H9 (cell line): ENCODE results near the gene DNAJC7. TPM values are rescaled to one million over a fixed set of nuclear protein-coding genes. Genes with fewer than 3 reads are reported as not detected.
"Not testable (repeated sequence)": the region's sequence is repeated elsewhere in the genome, so short reads cannot be mapped to it uniquely, and the experiment has no call there.

Experiments used
- DNase-seq: peaks from one replicate; pipeline ENCODE4 v3.0.0-alpha.2; 2017
- H2AFZ ChIP-seq: one replicate; pipeline ENCODE4 v1.6.1; 2013; ENCODE audit warnings: mild to moderate bottlenecking, low read length, control low read depth, moderate library complexity
- H2AK5ac ChIP-seq: 2 replicates; pipeline ENCODE4 v1.6.1; 2013; ENCODE audit warnings: low read length, control low read depth, mixed read lengths; ENCODE audit not compliant: insufficient read length
- H2BK120ac ChIP-seq: one replicate; pipeline ENCODE4 v1.6.1; 2013; ENCODE audit warnings: low read depth, mild to moderate bottlenecking, low read length, control low read depth, inconsistent platforms; ENCODE audit not compliant: poor library complexity, severe bottlenecking
- H2BK12ac ChIP-seq: 2 replicates; pipeline ENCODE4 v1.6.1; 2013; ENCODE audit warnings: low read length, control low read depth, mixed read lengths, low read depth; ENCODE audit not compliant: insufficient read length
- H2BK15ac ChIP-seq: 2 replicates; pipeline ENCODE4 v1.6.1; 2013; ENCODE audit warnings: low read depth, low read length, control low read depth
- H2BK20ac ChIP-seq: one replicate; pipeline ENCODE4 v1.6.1; 2013; ENCODE audit warnings: low read depth, mild to moderate bottlenecking, low read length, control low read depth, inconsistent platforms; ENCODE audit not compliant: poor library complexity, severe bottlenecking
- H2BK5ac ChIP-seq: 2 replicates; pipeline ENCODE4 v1.6.1; 2013; ENCODE audit warnings: low read length, control low read depth, mixed read lengths; ENCODE audit not compliant: insufficient read length
- H3K14ac ChIP-seq: 2 replicates; pipeline ENCODE4 v1.6.1; 2013; ENCODE audit warnings: low read length, control low read depth; ENCODE audit not compliant: insufficient read depth
- H3K18ac ChIP-seq: 2 replicates; pipeline ENCODE4 v1.6.1; 2013; ENCODE audit warnings: low read depth, mild to moderate bottlenecking, mixed read lengths, low read length, control low read depth; ENCODE audit not compliant: insufficient read length
- H3K23ac ChIP-seq: 2 replicates; pipeline ENCODE4 v1.6.1; 2013; ENCODE audit warnings: low read length, control low read depth, mixed read lengths, low read depth; ENCODE audit not compliant: insufficient read length
- H3K23me2 ChIP-seq: 2 replicates; pipeline ENCODE4 v1.6.1; 2013; ENCODE audit warnings: low read depth, mild to moderate bottlenecking, mixed read lengths, low read length, control low read depth; ENCODE audit not compliant: insufficient read length, poor library complexity, severe bottlenecking
- H3K27ac ChIP-seq: 2 replicates; pipeline ENCODE4 v1.5.1; 2013; ENCODE audit warnings: low read length, control low read depth, mixed read lengths, low read depth; ENCODE audit not compliant: insufficient read length
- H3K27me3 ChIP-seq: 2 replicates; pipeline ENCODE4 v1.6.1; 2013; ENCODE audit warnings: low read length, control low read depth, inconsistent platforms; ENCODE audit not compliant: insufficient read depth
- H3K4ac ChIP-seq: 2 replicates; pipeline ENCODE4 v1.6.1; 2013; ENCODE audit warnings: low read depth, mild to moderate bottlenecking, control low read depth, inconsistent platforms, low read length, moderate library complexity
- H3K4me1 ChIP-seq: 2 replicates; pipeline ENCODE4 v1.6.1; 2013; ENCODE audit warnings: low read length, control low read depth, inconsistent platforms; ENCODE audit not compliant: insufficient read depth
- H3K4me2 ChIP-seq: 2 replicates; pipeline ENCODE4 v1.6.1; 2013; ENCODE audit warnings: low read length, control low read depth, mixed read lengths; ENCODE audit not compliant: insufficient read length, insufficient read depth
- H3K56ac ChIP-seq: 2 replicates; pipeline ENCODE4 v1.6.1; 2013; ENCODE audit warnings: low read depth, mild to moderate bottlenecking, mixed read lengths, low read length, control low read depth; ENCODE audit not compliant: insufficient read length
- H3K79me1 ChIP-seq: 2 replicates; pipeline ENCODE4 v1.6.1; 2013; ENCODE audit warnings: low read depth, mild to moderate bottlenecking, moderate library complexity, low read length, control low read depth, inconsistent platforms; ENCODE audit not compliant: insufficient read depth, poor library complexity, severe bottlenecking
- H3K79me2 ChIP-seq: 2 replicates; pipeline ENCODE4 v1.6.1; 2013; ENCODE audit warnings: low read length, control low read depth, inconsistent platforms; ENCODE audit not compliant: insufficient read depth
- H3K9ac ChIP-seq: 2 replicates; pipeline ENCODE4 v1.6.1; 2013; ENCODE audit warnings: low read length, control low read depth, mixed read lengths; ENCODE audit not compliant: insufficient read length; ENCODE audit errors: extremely low read depth
- H3K9me3 ChIP-seq: one replicate; pipeline ENCODE4 v1.6.1; 2013; ENCODE audit warnings: low read depth, low read length, inconsistent platforms; ENCODE audit not compliant: control insufficient read depth
- H3T11ph ChIP-seq: one replicate; pipeline ENCODE4 v1.6.1; 2013; ENCODE audit warnings: mild to moderate bottlenecking, low read length, control low read depth, inconsistent platforms
- H4K20me1 ChIP-seq: one replicate; pipeline ENCODE4 v1.6.1; 2013; ENCODE audit not compliant: control insufficient read depth, insufficient read length, insufficient read depth
- H4K5ac ChIP-seq: 2 replicates; pipeline ENCODE4 v1.6.1; 2013; ENCODE audit warnings: low read depth, mild to moderate bottlenecking, mixed read lengths, low read length, control low read depth; ENCODE audit not compliant: insufficient read length
- H4K8ac ChIP-seq: replicated peaks from 2 replicates; pipeline ENCODE4 v1.6.1; 2013; ENCODE audit warnings: low read length, control low read depth, mixed read lengths, low read depth; ENCODE audit not compliant: insufficient read length
- H4K91ac ChIP-seq: 2 replicates; pipeline ENCODE4 v1.6.1; 2013; ENCODE audit warnings: low read depth, mild to moderate bottlenecking, moderate library complexity, mixed read lengths, low read length, control low read depth; ENCODE audit not compliant: insufficient read length
- H3K27ac Mint-ChIP-seq, 3 experiments: 2 replicates in 2 of 3; 3 replicates in 1 of 3; pipeline ENCODE4 v1.8.0; 2020 to 2021; ENCODE audit warnings: mixed read lengths in 3 of 3, mild to moderate bottlenecking in 1 of 3, moderate library complexity in 1 of 3
- H3K27me3 Mint-ChIP-seq: 2 replicates; pipeline ENCODE4 v1.8.0; 2021; ENCODE audit warnings: low read depth, mild to moderate bottlenecking, moderate library complexity, mixed read lengths
- H3K36me3 Mint-ChIP-seq, 3 experiments: 2 replicates in 2 of 3; 3 replicates in 1 of 3; pipeline ENCODE4 v1.8.0; 2020 to 2021; ENCODE audit warnings: low read depth in 3 of 3, mixed read lengths in 3 of 3; ENCODE audit not compliant: insufficient read depth in 1 of 3
- H3K4me1 Mint-ChIP-seq, 2 experiments: 2 replicates each; pipeline ENCODE4 v1.8.0; 2020; ENCODE audit warnings: mixed read lengths in 2 of 2
- H3K4me3 Mint-ChIP-seq, 2 experiments: 2 replicates in 1 of 2; 3 replicates in 1 of 2; pipeline ENCODE4 v1.8.0; 2020 to 2021; ENCODE audit warnings: mild to moderate bottlenecking in 2 of 2, mixed read lengths in 2 of 2, moderate library complexity in 1 of 2
- H3K9me3 Mint-ChIP-seq, 2 experiments: 2 replicates in 1 of 2; 3 replicates in 1 of 2; pipeline ENCODE4 v1.8.0; 2020; ENCODE audit warnings: mild to moderate bottlenecking in 2 of 2, mixed read lengths in 2 of 2, moderate library complexity in 1 of 2
- WGBS: extraction: QIAGEN DNeasy Blood & Tissue Kit; methylation state at CpG from one replicate; pipeline ENCODE4 v1.1.7; 2013; ENCODE audit warnings: missing lambda C conversion rate, low lambda C conversion rate, mixed read lengths; ENCODE audit not compliant: insufficient read length; ENCODE audit errors: extremely low coverage; 5-methylcytosine and 5-hydroxymethylcytosine counted together
- total RNA-seq: library from RNA; stranded (reverse); gene quantifications from 2 replicates; pipeline ENCODE4 v1.2.1, GENCODE V29; 2021
- TF ChIP-seq, protein P1 (sequence below): fragments of 200-600 bp; sonication (generic); conservative IDR thresholded peaks from 3 replicates; pipeline ENCODE4 v1.8.0; 2021; ENCODE audit warnings: antibody characterized with exemption, mild to moderate bottlenecking

DNAJC7 gene
- total RNA-seq, 1 experiment from 2014 or later: 141 TPM

DNA sequence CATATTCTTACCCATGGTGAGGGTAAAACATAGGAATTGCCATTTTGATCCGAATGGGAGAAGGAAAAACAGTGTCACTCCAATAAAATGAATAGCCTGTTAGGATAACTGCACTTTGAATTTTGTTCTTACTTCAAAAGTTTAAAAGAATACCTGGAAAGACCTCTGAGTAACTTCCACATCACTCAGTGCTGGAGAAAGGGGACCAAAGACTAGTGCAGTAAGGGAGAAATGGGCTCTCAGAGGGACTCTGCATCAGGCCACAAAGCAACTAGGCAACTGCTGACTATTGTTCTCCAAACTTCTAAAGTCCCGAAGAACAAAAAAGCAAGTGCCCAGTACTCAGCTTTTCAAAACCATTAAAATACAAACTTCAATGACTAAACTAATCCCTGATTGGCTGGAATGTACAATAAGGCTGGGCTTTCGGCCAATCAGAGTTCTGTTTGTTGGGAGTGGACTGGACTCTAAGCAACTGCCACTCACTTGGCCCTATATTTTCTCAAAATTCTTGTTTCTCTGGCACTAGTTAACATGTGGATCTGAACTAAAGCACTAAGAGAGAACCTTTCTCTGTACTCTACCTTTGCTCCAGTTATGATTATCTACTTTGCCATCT, 6.2 kb downstream of the DNAJC7 start:
- Histone ChIP-seq H2BK20ac (peak overlapping the region; percentile 99), H3K9me3 (no peaks in the 10 kb centered on the region), H4K8ac (no peak overlapping the region), H3K27ac (peak overlapping the region; percentile 56), H2BK120ac (peak overlapping the region; percentile 98), H3K4me2 (no peak overlapping the region), H2BK12ac (no peak overlapping the region), H2BK15ac (no peak overlapping the region), H4K5ac (no peak overlapping the region), H2AFZ (no peak overlapping the region), H3K14ac (no peak overlapping the region; the same call in 1 of the 2 replicates), H3K79me2 (peaks cover 53% of the 10 kb centered on the region), H3K23me2 (peaks cover 1% of the 10 kb centered on the region), H2AK5ac (peak overlapping the region; percentile 75), H3K23ac (no peak overlapping the region), H3K79me1 (peaks cover 9% of the 10 kb centered on the region), H3K18ac (no peak overlapping the region), H3T11ph (peak overlapping the region; percentile 98), H3K4ac (peak overlapping the region; percentile 96; the same call in 1 of the 2 replicates), H3K4me1 (peaks cover 15% of the 10 kb centered on the region), H3K27me3 (no peaks in the 10 kb centered on the region), H3K56ac (no peak overlapping the region), H2BK5ac (no peak overlapping the region), H3K9ac (no peak overlapping the region), H4K91ac (no peak overlapping the region), H4K20me1 (no peaks in the 10 kb centered on the region)
- H3K27me3 Mint-ChIP-seq: no peaks in the 10 kb centered on the region
- no peaks in the 10 kb centered on the region for H3K9me3 Mint-ChIP-seq
- H3K36me3 Mint-ChIP-seq: peaks cover 15 to 37% (median 23%) of the 10 kb centered on the region in 3 experiments
- WGBS: no CpG with 5 or more reads among the region's 3 CpGs
- TF ChIP-seq, protein P1, sequence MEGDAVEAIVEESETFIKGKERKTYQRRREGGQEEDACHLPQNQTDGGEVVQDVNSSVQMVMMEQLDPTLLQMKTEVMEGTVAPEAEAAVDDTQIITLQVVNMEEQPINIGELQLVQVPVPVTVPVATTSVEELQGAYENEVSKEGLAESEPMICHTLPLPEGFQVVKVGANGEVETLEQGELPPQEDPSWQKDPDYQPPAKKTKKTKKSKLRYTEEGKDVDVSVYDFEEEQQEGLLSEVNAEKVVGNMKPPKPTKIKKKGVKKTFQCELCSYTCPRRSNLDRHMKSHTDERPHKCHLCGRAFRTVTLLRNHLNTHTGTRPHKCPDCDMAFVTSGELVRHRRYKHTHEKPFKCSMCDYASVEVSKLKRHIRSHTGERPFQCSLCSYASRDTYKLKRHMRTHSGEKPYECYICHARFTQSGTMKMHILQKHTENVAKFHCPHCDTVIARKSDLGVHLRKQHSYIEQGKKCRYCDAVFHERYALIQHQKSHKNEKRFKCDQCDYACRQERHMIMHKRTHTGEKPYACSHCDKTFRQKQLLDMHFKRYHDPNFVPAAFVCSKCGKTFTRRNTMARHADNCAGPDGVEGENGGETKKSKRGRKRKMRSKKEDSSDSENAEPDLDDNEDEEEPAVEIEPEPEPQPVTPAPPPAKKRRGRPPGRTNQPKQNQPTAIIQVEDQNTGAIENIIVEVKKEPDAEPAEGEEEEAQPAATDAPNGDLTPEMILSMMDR: no peak
- H3K4me1 Mint-ChIP-seq: peaks cover 47 to 53% of the 10 kb centered on the region in 2 experiments
- 0 out of 5 replicates have a peak overlapping the region, but pooled peaks of 1 of the 2 experiments have one; percentile 6 for H3K4me3 Mint-ChIP-seq
- DNase-seq: peak; percentile 45
- H3K27ac Mint-ChIP-seq: peak overlapping the region; percentile 91 to 99 (median 97)

DNA sequence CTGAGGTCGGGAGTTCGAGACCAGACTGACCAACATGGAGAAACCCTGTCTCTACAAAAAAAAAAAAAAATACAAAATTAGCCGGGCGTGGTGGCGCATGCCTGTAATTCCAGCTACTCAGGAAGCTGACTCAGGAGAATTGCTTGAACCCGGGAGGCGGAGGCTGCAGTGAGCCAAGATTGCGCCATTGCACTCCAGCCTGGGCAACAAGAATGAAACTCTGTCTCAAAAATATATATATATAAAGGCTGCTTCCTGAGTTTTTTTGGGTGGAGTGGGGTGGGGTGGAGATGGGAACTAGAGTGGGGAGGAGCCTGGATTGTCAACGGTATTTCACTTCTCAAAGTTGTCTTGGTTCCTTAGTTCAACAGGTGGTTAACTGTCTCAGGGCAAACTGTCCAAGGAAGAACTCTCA, 7.0 kb downstream of the DNAJC7 start:
- peaks cover 13% of the 10 kb centered on the region for H3K4me1 ChIP-seq
- DNase-seq: not testable (repeated sequence)
- no CpG with 5 or more reads among the region's 9 CpGs for WGBS

More for the DNA sequence above, 7.0 kb downstream of the DNAJC7 start:
- not testable (repeated sequence) for H3K14ac ChIP-seq, H3K56ac ChIP-seq, H3K27me3 ChIP-seq, H2BK5ac ChIP-seq, H2BK15ac ChIP-seq, H2AK5ac ChIP-seq, H3K9me3 ChIP-seq, H4K5ac ChIP-seq, H3K4me3 Mint-ChIP-seq, H4K91ac ChIP-seq, H3K4ac ChIP-seq, H2AFZ ChIP-seq, H3K9ac ChIP-seq, H4K20me1 ChIP-seq, H3K79me1 ChIP-seq, H3K9me3 Mint-ChIP-seq, H3K23me2 ChIP-seq, H3K27ac ChIP-seq, H2BK20ac ChIP-seq, H4K8ac ChIP-seq, H3K18ac ChIP-seq, H3K23ac ChIP-seq, H3K27me3 Mint-ChIP-seq, H3K4me2 ChIP-seq
- Mint-ChIP-seq H3K4me1 (peaks cover 43 to 46% of the 10 kb centered on the region in 2 experiments), H3K27ac (peak overlapping the region; percentile 45 to 91 (median 78)), H3K36me3 (peaks cover 15 to 36% (median 17%) of the 10 kb centered on the region in 3 experiments)
- peaks cover 49% of the 10 kb centered on the region for H3K79me2 ChIP-seq
- H3T11ph ChIP-seq: peak overlapping the region; percentile 70
- H2BK12ac ChIP-seq: peak overlapping the region; percentile 14
- peak overlapping the region; percentile 92 for H2BK120ac ChIP-seq
